HFF-Myc (cell line): ENCODE results near the gene EPB41L4A.

ENCODE experiments used
- DNase-seq: peaks from one replicate; pipeline ENCODE4 v3.0.0-alpha.2; 2011; ENCODE audit warnings: low read depth; ENCODE audit errors: extremely low read depth
- H3K4me3 ChIP-seq: replicated peaks from 2 replicates; pipeline ENCODE4 v1.5.1; 2011; ENCODE audit warnings: low read depth, mild to moderate bottlenecking, control low read depth, low read length
- TF ChIP-seq, protein P1 (sequence below): IDR thresholded peaks from 2 replicates; pipeline ENCODE4 v1.5.1; 2012; ENCODE audit warnings: mild to moderate bottlenecking, low read depth, low read length, control low read depth; ENCODE audit errors: missing control alignments

The EPB41L4A gene

DNA sequence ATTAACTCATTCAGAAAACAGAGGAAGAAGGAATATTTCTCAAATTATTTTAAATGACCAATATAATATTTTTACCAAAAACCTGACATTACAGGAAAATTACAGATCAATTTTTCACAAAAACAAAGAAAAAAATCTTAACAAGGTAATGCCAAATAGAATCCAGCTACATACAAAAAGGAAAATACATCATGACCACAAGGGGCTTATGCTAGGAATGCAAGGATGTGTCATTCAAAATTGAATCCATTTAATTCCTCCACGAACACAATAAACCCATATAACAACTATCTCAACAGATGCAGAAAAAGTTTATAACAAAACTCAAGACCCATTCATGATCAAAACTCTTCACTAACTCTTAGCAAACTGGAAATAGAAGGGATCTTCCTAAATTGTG lies 239.8 kb downstream of the EPB41L4A start:
- TF ChIP-seq, protein P1, sequence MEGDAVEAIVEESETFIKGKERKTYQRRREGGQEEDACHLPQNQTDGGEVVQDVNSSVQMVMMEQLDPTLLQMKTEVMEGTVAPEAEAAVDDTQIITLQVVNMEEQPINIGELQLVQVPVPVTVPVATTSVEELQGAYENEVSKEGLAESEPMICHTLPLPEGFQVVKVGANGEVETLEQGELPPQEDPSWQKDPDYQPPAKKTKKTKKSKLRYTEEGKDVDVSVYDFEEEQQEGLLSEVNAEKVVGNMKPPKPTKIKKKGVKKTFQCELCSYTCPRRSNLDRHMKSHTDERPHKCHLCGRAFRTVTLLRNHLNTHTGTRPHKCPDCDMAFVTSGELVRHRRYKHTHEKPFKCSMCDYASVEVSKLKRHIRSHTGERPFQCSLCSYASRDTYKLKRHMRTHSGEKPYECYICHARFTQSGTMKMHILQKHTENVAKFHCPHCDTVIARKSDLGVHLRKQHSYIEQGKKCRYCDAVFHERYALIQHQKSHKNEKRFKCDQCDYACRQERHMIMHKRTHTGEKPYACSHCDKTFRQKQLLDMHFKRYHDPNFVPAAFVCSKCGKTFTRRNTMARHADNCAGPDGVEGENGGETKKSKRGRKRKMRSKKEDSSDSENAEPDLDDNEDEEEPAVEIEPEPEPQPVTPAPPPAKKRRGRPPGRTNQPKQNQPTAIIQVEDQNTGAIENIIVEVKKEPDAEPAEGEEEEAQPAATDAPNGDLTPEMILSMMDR: no peak
- H3K4me3 ChIP-seq: no peak overlapping the region
- no peak for DNase-seq

DNA sequence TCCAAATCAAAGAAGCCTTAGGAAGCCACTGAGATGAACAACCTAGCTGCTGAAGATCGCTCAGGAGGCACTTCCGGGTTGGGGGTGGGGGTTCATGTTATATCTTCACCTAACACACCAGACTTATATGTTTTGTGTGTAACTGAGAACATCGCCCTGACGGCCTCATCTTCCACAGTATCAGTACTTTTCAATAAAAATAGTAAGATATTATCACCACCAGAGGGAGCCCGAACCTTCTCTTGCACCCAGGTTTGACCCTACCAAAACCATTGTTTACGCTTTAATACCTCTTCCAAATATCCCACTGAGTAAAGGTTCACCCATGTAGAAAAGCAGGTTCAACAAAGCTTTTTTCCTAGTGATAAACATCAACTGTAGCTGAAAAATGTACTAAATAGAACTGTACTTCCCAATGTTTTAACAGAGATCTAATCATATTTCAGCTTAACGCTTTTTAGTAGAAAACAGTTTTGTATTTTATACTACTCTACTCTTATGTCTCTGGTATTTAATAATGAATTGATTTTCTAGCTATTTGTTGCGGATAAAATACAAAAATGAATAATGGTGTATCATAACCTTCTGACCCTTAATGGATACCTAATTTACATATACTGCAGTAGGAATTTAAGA lies 244.0 kb downstream of the EPB41L4A start:
- TF ChIP-seq, protein P1: peak; percentile 47
- no peak overlapping the region for H3K4me3 ChIP-seq
- DNase-seq: no peak

DNA sequence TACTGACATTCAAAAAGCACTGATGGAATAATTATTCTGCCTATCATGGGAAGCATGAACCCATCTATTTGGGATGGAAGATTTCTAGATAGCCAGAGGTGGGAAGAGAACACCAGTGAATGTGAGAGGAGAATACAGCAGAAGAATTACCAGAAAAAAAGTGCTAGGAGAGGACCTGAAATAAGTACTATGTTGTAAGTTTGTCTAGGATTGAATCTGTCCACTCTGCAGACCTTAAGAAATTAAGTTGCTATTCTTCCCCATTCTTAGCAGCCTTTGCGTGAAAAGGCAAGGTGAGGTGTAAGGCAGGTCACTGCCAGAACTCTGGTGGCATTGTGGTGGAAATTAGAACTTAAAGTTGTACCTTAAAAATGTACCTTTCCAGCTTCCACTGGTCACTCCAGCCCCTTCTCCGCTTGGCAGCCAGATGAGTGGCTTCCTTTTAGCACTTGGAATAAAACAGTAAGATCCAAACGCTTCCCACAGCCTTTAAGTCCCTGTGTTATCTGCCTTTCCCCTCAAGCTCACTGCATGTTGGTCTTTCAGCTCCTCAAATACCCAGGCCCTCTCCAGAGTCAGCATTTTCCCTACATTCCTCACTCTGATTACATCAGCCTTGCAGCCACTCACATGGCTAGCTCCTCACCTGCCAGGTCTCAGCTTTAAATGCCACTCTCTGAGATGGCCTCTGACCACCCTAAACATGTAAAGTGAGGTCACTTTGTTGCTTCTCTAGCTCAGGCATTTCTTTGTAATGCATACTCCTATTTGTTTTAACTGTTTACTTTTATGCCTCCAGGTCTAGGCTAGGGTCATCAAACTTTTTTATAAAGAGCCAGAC lies 253.0 kb downstream of the EPB41L4A start:
- DNase-seq: no peak
- no peak overlapping the region for H3K4me3 ChIP-seq
- TF ChIP-seq, protein P1: no peak

DNA sequence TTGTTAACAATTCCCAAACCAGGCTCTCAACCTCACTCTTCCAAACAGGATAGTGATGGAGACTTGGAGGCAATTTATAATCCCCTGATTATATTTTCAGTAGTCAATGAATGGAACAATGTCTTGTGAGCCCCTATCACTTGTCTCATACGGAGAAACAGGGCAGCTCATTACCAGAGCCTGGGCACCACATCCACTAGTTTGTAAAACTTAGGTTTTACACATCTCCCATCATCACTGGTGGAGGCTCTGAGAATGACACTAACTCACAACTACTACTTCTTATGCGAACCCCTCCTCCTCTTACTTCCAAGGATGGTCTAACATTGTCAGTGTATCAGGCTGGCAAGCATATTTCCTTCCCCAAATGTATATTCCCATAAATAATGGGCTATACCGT lies 253.7 kb downstream of the EPB41L4A start:
- no peak for DNase-seq
- TF ChIP-seq, protein P1: no peak
- H3K4me3 ChIP-seq: no peak overlapping the region

DNA sequence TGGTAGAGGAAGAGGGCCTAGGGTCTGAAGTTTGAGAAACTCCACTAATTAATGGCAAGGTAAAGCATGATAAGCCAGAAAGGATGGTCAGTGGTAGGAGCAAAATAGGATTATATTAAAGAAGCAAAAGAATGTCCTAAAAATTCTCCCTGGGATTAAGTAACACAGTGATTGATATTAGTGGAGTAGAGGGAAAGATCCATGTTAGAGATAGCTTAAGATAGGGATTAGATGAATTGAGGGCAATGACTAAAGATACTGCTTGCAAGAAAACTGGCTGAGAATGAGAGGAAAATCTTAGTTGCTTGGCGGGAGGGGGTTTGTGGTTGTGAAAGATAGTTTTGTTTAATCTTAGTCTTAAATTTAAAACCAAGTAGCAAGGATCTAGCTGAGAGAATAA lies 255.6 kb downstream of the EPB41L4A start:
- no peak for DNase-seq
- TF ChIP-seq, protein P1: no peak
- H3K4me3 ChIP-seq: peak overlapping the region; percentile 99

DNA sequence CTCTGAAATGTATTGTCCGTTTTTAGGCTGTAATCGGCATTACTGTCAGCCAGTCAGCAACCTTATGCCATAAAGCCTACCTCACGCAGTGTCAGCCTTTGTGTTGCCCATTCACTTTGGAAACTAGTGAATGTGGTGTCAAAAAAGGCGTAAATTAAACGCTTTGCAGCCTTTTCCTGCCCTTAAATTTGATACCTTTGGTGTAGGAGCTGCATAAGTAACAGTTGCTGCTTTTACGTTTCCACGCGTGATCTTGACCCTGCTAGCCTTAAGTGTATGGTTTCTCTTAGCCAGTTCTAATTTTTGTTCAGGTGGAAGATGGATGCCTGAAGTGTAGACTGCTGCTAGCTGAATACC lies 257.7 kb downstream of the EPB41L4A start:
- peak overlapping the region; percentile 99 for H3K4me3 ChIP-seq
- TF ChIP-seq, protein P1: no peak
- DNase-seq: no peak
